Measurements from ENCODE around the gene SLCO3A1. TPM values are rescaled to one million over a fixed set of nuclear protein-coding genes. Genes with fewer than 3 reads are reported as not detected.

SLCO3A1 gene
- total RNA-seq, 1 donor from 2014 or later, result 65.8 TPM

DNA sequence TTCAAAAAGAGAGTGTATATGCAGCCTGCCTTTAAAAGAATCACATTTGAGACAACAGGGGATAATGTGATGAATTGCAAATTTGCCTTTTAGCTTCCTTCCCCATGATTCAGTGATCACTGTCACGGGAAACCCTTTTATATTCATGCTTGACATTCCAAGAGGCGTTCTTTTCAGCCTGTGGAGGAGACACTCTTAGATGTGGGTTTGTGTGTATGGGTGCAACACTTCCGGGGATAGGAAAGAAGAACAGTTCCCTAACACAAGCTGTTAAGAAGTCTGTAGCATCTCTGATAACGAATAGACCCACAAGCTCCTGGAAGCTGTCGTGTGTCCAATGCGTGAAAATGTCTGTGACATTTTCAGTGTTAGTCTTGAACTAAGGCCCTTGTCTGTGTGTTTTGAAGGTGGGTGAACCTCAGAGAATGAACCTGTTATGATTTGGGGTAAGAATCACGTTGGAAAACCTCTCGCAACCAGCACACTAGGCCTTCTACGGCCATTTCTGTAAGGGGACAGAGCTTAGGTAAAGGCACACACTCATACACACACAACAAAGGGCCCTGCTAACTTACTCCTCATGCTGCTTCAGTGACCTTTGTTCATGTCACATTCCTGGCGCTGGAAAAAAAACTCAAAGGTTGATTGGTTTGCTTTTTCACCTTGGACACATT, 311.0 kb downstream of the SLCO3A1 start:
- H3K4me3 ChIP-seq, result no peak overlapping the region
- H3K9me3 ChIP-seq, result no peaks in the 10 kb centered on the region
- no peak for DNase-seq (ENCODE audit: extremely low spot score in 2 of 2)
- H3K27ac ChIP-seq, result no peak overlapping the region
- no peaks in the 10 kb centered on the region for H3K4me1 ChIP-seq
- intact Hi-C loops (cut with DNase I), result no loop called here
- H3K36me3 ChIP-seq, result peaks cover 0 to 4% of the 10 kb centered on the region in 2 donors
- TF ChIP-seq, protein P1, sequence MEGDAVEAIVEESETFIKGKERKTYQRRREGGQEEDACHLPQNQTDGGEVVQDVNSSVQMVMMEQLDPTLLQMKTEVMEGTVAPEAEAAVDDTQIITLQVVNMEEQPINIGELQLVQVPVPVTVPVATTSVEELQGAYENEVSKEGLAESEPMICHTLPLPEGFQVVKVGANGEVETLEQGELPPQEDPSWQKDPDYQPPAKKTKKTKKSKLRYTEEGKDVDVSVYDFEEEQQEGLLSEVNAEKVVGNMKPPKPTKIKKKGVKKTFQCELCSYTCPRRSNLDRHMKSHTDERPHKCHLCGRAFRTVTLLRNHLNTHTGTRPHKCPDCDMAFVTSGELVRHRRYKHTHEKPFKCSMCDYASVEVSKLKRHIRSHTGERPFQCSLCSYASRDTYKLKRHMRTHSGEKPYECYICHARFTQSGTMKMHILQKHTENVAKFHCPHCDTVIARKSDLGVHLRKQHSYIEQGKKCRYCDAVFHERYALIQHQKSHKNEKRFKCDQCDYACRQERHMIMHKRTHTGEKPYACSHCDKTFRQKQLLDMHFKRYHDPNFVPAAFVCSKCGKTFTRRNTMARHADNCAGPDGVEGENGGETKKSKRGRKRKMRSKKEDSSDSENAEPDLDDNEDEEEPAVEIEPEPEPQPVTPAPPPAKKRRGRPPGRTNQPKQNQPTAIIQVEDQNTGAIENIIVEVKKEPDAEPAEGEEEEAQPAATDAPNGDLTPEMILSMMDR (IDR thresholded peaks at IDR 0.05), result no peak
- TF ChIP-seq POLR2A (IDR thresholded peaks at IDR 0.05) (no peak), POLR2AphosphoS5 (IDR thresholded peaks at IDR 0.05; ENCODE audit: insufficient read depth in 1 of 2, low read depth in 1 of 2) (no peak)
- H3K27me3 ChIP-seq, result no peaks in the 10 kb centered on the region

DNA sequence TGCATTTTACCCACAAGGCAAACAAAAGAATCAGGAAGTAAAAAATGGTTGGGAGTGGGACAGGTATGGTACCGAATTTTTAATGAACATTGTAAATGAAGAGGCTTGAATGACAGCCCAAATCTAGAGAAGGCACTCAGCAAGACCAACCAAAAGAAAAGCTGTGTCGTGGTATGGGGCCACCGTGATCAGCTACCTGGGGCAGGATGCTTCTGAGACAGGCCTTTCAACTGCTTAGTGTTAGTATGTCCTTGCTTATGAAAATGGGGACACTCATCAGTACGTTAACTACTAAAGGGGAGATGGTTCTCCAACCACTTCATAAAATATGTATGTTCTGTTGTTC, 311.5 kb downstream of the SLCO3A1 start:
- Histone ChIP-seq H3K9me3 (no peaks in the 10 kb centered on the region), H3K27ac (no peak overlapping the region), H3K27me3 (no peaks in the 10 kb centered on the region), H3K4me1 (no peaks in the 10 kb centered on the region), H3K36me3 (peaks cover 0 to 4% of the 10 kb centered on the region in 2 donors), H3K4me3 (no peak overlapping the region)
- no peak for TF ChIP-seq POLR2AphosphoS5 (IDR thresholded peaks at IDR 0.05; ENCODE audit: insufficient read depth in 1 of 2, low read depth in 1 of 2)
- no peak for TF ChIP-seq POLR2A (IDR thresholded peaks at IDR 0.05)
- TF ChIP-seq, protein P1 (IDR thresholded peaks at IDR 0.05), result no peak
- intact Hi-C loops (cut with DNase I), result no loop called here
- no peak for DNase-seq (ENCODE audit: extremely low spot score in 2 of 2)

DNA sequence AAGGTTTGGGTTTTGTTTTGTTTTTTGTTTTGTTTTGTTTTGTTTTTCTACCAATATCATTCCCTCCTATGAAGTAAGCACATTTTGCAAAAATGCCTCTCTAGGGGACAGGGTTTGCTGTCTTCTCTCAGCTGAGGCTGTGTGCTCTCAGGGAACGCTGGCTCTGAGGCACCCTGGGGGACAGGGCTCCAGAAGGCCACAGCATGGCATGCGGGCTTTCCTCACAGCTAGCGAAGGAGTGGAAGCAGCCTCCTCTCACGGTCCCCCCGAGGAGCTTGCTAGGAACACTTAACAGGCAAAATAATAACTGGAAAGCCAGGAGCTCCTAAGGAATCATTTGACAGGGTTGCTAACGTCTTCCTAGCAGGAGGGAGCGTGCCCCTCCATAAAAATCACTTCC, 312.5 kb downstream of the SLCO3A1 start:
- TF ChIP-seq, protein P1 (IDR thresholded peaks at IDR 0.05), result no peak
- TF ChIP-seq POLR2A (IDR thresholded peaks at IDR 0.05) (no peak), POLR2AphosphoS5 (IDR thresholded peaks at IDR 0.05; ENCODE audit: insufficient read depth in 1 of 2, low read depth in 1 of 2) (no peak)
- intact Hi-C loops (cut with DNase I), result no loop called here
- H3K27me3 ChIP-seq, result no peaks in the 10 kb centered on the region

DNA sequence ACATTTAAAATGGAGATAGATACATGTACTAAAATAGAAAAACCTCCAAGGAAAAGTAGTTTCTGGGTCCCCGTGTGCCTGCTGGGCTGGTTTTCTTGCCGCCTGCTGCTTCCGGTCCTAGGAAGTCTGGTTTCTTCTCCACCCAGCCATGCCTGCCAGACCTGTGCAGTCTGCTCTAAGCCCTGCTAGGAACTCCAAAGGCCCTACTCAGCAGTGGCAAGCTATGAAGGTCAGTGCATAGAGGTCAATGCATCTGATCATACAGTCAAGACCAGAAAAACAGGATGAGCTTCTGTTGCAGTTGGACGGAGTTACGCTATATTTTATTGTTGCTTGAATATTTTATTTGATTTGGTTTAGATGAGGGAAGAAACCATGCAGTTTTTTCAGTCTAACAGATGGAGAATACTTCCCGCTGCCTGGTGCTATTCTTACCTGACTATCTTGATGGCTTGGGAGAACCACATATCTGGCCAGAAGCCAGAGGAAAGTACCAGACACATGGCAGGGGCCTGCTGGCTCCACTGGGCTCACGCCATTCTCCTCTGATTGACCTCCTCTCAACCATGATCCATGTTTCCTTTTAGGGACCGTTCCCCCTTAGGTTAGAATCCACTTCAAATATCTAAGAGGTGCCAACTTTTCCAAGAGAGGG, 313.4 kb downstream of the SLCO3A1 start:
- no peaks in the 10 kb centered on the region for H3K27me3 ChIP-seq
- TF ChIP-seq POLR2A (IDR thresholded peaks at IDR 0.05) (no peak), POLR2AphosphoS5 (IDR thresholded peaks at IDR 0.05; ENCODE audit: insufficient read depth in 1 of 2, low read depth in 1 of 2) (peak in 1 of 2 donors; percentile 32)
- TF ChIP-seq, protein P1 (IDR thresholded peaks at IDR 0.05), result no peak
- DNase-seq (ENCODE audit: extremely low spot score in 2 of 2), result no peak
- no peak overlapping the region for H3K27ac ChIP-seq
- H3K36me3 ChIP-seq, result peaks cover 0 to 4% of the 10 kb centered on the region in 2 donors
- H3K4me1 ChIP-seq, result no peaks in the 10 kb centered on the region
- intact Hi-C loops (cut with DNase I), result no loop called here
- no peaks in the 10 kb centered on the region for H3K9me3 ChIP-seq
- no peak overlapping the region for H3K4me3 ChIP-seq

More for the DNA sequence above, 312.5 kb downstream of the SLCO3A1 start:
- Histone ChIP-seq H3K9me3 (no peaks in the 10 kb centered on the region), H3K36me3 (peaks cover 0 to 4% of the 10 kb centered on the region in 2 donors), H3K27ac (no peak overlapping the region), H3K4me1 (no peaks in the 10 kb centered on the region), H3K4me3 (no peak overlapping the region)
- DNase-seq (ENCODE audit: extremely low spot score in 2 of 2), result no peak

DNA sequence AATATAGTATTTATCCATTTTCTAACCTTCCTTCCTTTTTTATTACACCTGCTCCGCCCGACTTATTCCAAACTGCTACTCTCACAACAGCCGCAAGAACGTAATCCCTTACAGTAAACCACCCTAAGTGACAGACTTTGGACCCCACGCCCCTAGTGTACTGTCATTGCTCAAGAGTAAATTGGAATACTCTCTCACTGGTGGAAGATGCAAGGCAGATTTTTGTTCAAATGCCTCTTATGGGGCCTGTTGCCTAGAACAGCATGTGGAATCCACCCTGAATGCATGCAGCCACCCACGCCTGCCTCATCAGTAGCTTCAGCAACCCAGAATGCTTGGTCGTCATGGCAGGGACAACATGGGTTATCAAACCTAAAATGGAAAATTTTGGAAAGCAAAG, 313.9 kb downstream of the SLCO3A1 start:
- no peaks in the 10 kb centered on the region for H3K4me1 ChIP-seq
- no peak for DNase-seq (ENCODE audit: extremely low spot score in 2 of 2)
- H3K4me3 ChIP-seq, result no peak overlapping the region
- no peaks in the 10 kb centered on the region for H3K27me3 ChIP-seq
- H3K27ac ChIP-seq, result no peak overlapping the region
- no peak for TF ChIP-seq POLR2A (IDR thresholded peaks at IDR 0.05)
- TF ChIP-seq POLR2AphosphoS5 (IDR thresholded peaks at IDR 0.05; ENCODE audit: insufficient read depth in 1 of 2, low read depth in 1 of 2), result no peak
- TF ChIP-seq, protein P1 (IDR thresholded peaks at IDR 0.05), result no peak
- intact Hi-C loops (cut with DNase I), result no loop called here
- no peaks in the 10 kb centered on the region for H3K9me3 ChIP-seq
- H3K36me3 ChIP-seq, result peaks cover 0 to 4% of the 10 kb centered on the region in 2 donors
